Cardiac muscle cell (in vitro differentiated cells and primary cell): ENCODE measurements around the gene RFX2. TPM values are rescaled to one million over a fixed set of nuclear protein-coding genes. Genes with fewer than 3 reads are reported as not detected.
"Not testable (repeated sequence)": the region's sequence is repeated elsewhere in the genome, so short reads cannot be mapped to it uniquely, and the experiment has no call there.

Experiments
- DNase-seq, 2 donors: peaks; one replicate each; pipeline versions ENCODE4 v3.0.0 to v3.0.0-alpha.2; 2010 to 2017; ENCODE audit warnings: low read depth in 1 of 2, low spot score in 1 of 2
- H3K27ac ChIP-seq: fragments of 200-600 bp; sonication (generic); 2 replicates; pipeline ENCODE4 v1.5.1; 2016
- H3K27me3 ChIP-seq: fragments of 200-600 bp; sonication (generic); 2 replicates; pipeline ENCODE4 v1.6.0; 2016; ENCODE audit warnings: control low read depth
- H3K36me3 ChIP-seq: fragments of 200-600 bp; sonication (generic); 2 replicates; pipeline ENCODE4 v1.5.1; 2016; ENCODE audit warnings: control low read depth
- H3K4me1 ChIP-seq: fragments of 200-600 bp; sonication (generic); 2 replicates; pipeline ENCODE4 v1.8.1; 2017; ENCODE audit warnings: low read depth, mild to moderate bottlenecking, mixed run types
- H3K4me3 ChIP-seq: fragments of 200-600 bp; sonication (generic); 2 replicates; pipeline ENCODE4 v1.5.1; 2016; ENCODE audit warnings: mild to moderate bottlenecking
- H3K9me3 ChIP-seq: fragments of 200-600 bp; sonication (generic); 2 replicates; pipeline ENCODE4 v1.5.1; 2017; ENCODE audit warnings: low read depth, mild to moderate bottlenecking, control low read depth
- polyA plus RNA-seq: library from polyadenylated mRNA; unstranded; fragments of >200 nt; fragmentation: Nextera tagmentation; extraction: Ambion mirVana; gene quantifications from 2 replicates; pipeline ENCODE4 v1.2.1, GENCODE V29; 2016
- total RNA-seq: library from RNA; depleted of rRNA; stranded (reverse); fragments of >200 nt; gene quantifications from 2 replicates; pipeline ENCODE4 v1.2.3, GENCODE V29; 2016
- TF ChIP-seq, protein P1 (sequence below): IDR thresholded peaks from 2 replicates; pipeline ENCODE4 v1.5.1; 2012; ENCODE audit warnings: low read depth, mild to moderate bottlenecking, low read length

The RFX2 gene
- total and polyA plus RNA-seq, 2 experiments from 2014 or later = 3.0 to 3.9 TPM

DNA sequence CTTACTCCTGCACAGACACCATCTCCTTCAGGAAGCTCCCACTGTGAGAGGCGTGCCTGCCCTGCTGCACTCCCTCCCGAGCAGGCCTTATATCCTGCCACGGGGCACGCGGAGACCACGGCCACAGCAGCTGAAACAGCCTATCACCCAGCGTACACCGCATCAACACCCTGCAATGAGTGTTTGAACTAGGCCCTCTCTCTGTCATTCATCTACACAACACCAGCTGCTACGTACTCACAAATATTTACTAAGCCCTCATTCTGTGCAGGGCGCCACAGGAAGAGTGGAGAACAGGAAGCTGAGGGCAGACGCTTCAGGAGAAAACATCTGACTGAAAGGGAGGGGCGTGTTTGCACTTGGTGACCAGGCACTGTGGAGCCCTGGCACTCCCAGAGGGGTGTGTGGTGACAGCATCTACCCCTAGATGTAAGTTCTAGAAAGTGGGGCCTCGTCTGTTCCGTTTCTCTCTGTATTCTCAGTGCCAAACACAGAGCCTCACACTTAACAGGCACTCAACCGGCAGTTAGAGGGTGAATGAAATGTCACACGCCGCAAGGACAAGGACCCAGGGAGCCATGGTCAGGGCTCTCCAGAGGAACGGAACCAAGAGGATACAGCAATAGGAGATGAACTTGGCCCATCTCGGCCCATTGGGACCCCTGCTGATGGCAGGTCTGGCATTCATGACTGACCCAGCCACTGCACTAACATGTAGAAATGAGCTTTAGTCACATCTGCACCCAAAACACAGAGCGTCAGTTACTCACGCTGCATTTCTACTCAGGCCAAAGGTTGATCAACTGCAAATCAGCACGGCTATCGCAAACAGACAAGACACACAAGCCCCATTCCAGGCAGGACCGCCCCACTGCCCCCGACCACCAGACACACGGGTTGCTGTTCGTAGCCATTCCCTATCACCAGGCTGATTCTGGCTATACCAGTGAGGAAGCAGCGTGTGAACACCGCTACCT is 148.0 kb downstream of the RFX2 start:
- Histone ChIP-seq H3K9me3 (no peaks in the 10 kb centered on the region), H3K4me3 (no peak overlapping the region), H3K27ac (peak overlapping the region; percentile 82), H3K36me3 (no peaks in the 10 kb centered on the region), H3K27me3 (no peaks in the 10 kb centered on the region), H3K4me1 (peaks cover 75% of the 10 kb centered on the region)
- TF ChIP-seq, protein P1, sequence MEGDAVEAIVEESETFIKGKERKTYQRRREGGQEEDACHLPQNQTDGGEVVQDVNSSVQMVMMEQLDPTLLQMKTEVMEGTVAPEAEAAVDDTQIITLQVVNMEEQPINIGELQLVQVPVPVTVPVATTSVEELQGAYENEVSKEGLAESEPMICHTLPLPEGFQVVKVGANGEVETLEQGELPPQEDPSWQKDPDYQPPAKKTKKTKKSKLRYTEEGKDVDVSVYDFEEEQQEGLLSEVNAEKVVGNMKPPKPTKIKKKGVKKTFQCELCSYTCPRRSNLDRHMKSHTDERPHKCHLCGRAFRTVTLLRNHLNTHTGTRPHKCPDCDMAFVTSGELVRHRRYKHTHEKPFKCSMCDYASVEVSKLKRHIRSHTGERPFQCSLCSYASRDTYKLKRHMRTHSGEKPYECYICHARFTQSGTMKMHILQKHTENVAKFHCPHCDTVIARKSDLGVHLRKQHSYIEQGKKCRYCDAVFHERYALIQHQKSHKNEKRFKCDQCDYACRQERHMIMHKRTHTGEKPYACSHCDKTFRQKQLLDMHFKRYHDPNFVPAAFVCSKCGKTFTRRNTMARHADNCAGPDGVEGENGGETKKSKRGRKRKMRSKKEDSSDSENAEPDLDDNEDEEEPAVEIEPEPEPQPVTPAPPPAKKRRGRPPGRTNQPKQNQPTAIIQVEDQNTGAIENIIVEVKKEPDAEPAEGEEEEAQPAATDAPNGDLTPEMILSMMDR = no peak
- peak; percentile 42 to 62 for DNase-seq

DNA sequence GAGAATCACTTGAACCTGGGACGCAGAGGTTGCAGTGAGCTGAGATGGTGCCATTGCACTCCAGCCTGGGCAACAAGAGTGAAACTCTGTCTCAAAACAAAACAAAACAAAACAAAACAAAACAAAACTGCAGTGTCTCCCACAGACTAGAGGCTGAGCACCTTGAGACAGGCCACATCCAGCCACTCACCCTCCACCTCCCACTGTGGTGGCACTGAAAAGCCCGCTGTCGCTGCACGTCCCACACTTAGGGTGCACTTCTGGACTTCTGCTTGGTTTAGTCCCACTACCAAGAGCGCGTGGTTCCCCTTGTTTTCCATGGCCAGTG is 148.7 kb downstream of the RFX2 start:
- Histone ChIP-seq H3K27ac (peak overlapping the region; percentile 82), H3K4me1 (peaks cover 76% of the 10 kb centered on the region)
- not testable (repeated sequence) for DNase-seq, H3K27me3 ChIP-seq, H3K4me3 ChIP-seq, H3K36me3 ChIP-seq, H3K9me3 ChIP-seq

DNA sequence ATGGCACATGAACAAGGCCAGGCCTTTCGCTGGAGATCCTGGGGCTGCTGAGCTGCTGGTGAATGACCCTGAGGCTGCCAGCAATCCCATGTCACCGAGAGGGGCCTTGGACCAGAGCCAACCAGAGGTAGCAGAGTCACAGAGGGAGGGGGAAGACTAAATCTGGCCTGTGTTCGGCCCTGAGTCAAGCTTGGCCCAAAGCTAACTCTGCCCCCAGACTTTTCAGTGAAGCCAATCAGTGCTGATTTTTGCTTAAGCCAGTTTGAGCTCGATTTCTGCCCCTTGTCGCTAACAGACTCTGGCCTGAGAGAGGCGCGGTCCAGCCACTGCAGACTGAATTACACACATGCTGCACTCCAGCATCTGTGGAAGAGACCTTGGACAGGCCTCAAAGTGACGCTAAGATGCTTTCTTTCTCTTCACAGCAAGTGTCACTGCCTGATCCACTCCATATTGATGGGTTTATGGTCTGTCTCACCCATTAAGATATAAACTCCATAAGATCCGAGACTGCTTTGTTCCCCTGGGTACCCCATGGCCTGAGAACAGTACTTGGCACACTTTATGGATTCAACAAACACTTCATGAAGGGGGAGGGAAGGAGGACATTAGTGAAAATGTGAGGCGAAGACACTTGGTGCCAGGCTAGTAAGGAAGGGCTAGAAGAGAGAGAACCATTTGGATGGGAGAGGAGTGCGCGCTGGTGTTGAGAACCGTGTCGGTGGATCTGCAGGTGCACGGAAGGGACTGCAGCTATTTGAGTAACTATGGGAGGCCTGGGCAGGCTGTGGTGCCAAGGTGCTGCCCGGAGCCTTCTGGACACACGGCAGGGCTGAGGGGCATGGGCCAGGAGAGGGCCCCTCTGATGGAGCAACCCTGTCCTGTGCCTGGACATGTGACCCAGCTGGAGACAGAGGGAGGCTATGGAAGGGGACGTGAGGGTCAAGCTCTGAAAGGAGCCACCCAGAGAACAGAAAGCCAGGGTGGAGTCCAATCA is 150.0 kb downstream of the RFX2 start:
- Histone ChIP-seq H3K27ac (peak overlapping the region; percentile 82), H3K4me1 (peaks cover 76% of the 10 kb centered on the region)
- TF ChIP-seq, protein P1 = no peak

DNA sequence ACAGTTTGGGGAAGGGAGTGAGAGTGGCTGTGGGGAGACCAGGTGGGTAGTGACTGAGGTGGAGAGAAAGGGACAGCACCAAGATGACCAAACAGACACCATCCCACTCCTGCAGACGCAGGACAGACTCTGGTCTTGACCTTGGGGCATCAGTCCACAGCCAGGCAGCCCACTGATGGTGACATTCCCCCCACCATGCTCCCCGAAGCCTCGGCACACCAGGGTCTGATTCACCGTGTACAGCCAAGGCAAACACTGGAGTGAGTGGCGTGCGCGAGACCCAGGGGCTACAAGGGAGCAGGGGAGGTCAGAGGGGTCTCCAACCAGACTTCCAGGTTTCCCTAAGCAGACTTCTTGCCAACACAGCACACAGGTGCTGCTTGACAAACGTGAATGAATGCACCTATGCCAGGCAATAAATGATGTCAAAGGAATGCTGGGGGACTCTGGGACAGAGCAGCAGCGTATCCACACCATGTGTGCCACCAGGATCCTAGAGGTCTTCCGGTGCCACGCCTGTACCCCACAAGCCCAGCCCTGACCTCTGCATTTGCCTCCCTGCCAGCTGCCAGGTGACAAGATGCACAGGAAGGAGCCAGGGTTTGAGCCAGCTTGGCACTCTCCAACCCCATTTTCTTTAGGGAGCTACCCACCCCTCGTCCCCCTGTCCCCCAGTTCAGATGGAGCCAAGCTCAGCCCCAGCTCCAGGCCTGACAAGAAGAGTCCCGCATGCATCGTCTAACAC is 150.9 kb downstream of the RFX2 start:
- Histone ChIP-seq H3K27ac (peak overlapping the region; percentile 82), H3K27me3 (no peaks in the 10 kb centered on the region), H3K36me3 (no peaks in the 10 kb centered on the region), H3K4me1 (peaks cover 74% of the 10 kb centered on the region), H3K9me3 (no peaks in the 10 kb centered on the region), H3K4me3 (no peak overlapping the region)
- TF ChIP-seq, protein P1 = no peak
- no peak for DNase-seq

More for the DNA sequence above, 150.0 kb downstream of the RFX2 start:
- Histone ChIP-seq H3K4me3 (no peak overlapping the region), H3K9me3 (no peaks in the 10 kb centered on the region), H3K27me3 (no peaks in the 10 kb centered on the region), H3K36me3 (no peaks in the 10 kb centered on the region)
- peak in 1 of 2 donors; percentile 89 for DNase-seq

DNA sequence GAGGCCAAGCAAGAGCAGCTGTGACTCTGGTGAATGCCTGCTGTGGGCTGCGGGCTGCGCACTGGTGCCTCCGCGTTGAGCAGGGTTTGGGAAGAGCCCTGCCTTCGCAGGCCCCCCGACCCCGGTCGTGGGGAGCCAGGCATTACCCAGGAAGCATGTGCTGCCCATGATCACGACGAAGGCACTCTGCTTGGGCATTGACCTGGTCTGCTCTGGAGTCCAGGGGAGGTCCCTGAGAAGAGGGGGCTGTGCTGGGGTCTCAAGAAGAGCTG is 151.5 kb downstream of the RFX2 start:
- Histone ChIP-seq H3K36me3 (no peaks in the 10 kb centered on the region), H3K27ac (peak overlapping the region; percentile 82), H3K27me3 (no peaks in the 10 kb centered on the region), H3K4me3 (no peak overlapping the region), H3K9me3 (no peaks in the 10 kb centered on the region), H3K4me1 (peaks cover 80% of the 10 kb centered on the region)
- TF ChIP-seq, protein P1 = no peak
- DNase-seq = no peak
